LNCAP (cell line): Measurements from ENCODE around the gene DTNA.

Experiments
- CTCF ChIP-seq: fragments of 450-650 bp; IDR thresholded peaks from 2 replicates; pipeline ENCODE4 v1.5.1; 2017; ENCODE audit warnings: mild to moderate bottlenecking

The DTNA gene

GRCh38 chr18:34760444-34760843, 50.3 kb downstream of the DTNA start:
- TF ChIP-seq CTCF: no peak

- TF ChIP-seq CTCF: no peak
Observed at GRCh38 chr18:34764451-34764850, 54.4 kb downstream of the DTNA start.

GRCh38 chr18:34767601-34768027, 57.5 kb downstream of the DTNA start:
- no peak for TF ChIP-seq CTCF

DNA sequence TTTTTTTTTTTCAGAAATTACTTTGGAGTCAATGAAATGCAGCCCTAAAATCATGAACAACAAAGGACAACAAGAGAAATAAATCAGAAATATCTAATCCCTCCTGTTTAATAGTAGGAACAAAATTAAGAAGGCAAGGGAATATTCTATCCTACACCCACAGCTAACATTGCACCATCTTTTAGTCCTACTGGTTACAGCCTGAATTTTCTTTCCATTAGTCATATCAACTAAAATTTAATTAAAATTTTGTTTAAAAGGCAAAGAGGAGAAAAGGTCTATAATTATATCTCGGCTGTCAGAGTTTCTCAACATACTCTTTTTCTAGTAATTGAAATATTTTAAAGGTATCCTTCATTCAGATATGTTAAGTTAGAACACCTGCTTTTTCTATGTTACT, 61.9 kb downstream of the DTNA start:
- TF ChIP-seq CTCF: no peak

- no peak for TF ChIP-seq CTCF
Observed at GRCh38 chr18:34772887-34773286, 62.8 kb downstream of the DTNA start.

DNA sequence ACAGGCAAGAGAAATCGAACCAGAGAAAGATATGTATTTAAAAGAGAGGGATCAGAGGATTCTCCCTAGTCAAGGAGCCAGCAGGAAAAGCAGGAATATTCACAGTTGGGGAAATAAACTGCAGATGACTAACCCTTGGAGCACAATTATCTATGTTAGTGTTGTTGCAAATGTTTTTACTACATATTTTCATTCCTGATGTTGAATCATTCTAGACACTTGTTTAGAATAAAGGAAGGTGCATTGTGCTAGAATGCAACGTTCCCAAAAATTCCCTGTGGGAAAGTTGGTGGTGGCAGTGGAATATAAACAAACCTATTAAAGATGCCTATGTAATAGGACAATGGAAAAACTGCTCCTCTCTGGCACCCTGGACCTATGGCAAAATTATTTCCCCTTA, 63.3 kb downstream of the DTNA start:
- no peak for TF ChIP-seq CTCF

DNA sequence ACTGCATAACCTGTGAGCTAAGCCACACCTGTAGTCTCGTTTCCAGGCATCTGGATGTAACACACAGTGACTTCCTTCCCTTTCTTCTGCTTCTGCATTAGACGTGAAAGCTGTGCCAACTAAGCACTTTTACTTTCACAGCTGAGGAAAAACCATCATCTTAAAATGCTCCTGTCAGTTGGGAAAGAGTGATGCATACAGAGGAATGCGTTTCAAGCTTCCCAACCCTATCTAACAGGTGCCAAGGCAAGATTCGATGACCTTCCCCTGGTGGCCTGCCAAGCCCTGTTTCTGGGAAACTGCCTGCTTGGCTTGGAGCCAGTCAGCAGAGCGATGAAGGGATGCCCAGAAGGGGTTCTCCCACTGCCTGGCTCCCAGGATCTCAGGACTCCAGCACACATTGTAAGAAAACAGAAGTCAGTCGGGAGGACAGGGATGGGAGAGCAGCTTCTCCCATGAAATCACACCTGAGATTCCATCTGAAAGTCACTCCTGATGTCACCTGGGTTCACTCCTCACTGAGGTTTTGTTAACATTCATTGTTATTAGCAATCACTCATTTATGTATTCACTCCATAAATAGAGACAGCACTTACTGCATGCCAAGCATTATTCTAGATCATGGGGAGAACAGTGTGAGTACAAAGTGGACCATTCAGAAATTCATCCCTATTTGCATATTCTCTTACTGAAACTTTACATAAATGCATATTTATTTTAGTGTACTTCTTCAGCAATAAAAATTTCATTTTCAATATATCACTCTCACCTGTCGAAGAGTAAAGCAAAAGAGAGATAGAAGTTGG, 64.1 kb downstream of the DTNA start:
- no peak for TF ChIP-seq CTCF

DNA sequence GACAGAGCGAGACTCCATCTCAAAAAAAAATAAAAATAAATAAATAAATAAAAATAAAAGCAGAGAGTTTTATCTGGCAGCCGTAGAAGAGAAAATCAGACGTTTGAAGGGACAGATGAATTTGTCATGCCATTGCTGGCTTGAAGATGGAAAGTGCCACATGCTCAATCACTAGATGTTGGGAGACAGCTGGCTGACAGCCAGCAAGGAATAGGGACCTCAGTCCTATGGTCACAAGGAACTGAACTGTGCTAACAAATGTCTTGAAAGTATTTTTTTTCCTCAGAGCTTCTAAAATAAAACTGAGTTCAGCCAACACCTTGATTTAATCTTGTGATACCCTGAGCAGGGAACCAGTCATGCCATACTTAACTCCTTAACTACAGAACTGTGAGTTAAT, 65.4 kb downstream of the DTNA start:
- no peak for TF ChIP-seq CTCF
